WTC11 (cell line): Measurements from ENCODE around the gene BBS9. TPM values are rescaled to one million over a fixed set of nuclear protein-coding genes. Genes with fewer than 3 reads are reported as not detected.

Experiments
- ATAC-seq: fragments of 200-7000 bp; cut with Tn5 transposase; 2 replicates; pipeline ENCODE4 v1.10.0; 2021; ENCODE audit warnings: mild to moderate bottlenecking, moderate library complexity
- CTCF ChIA-PET: fragments of 300-600 bp; sonication (Branson Sonifier 250); formaldehyde crosslinking; loops from one replicate; lab custom pipeline; 2021; ENCODE audit warnings: antibody characterized with exemption; lab: Charles Lee
- POLR2A ChIA-PET: fragments of 350-600 bp; sonication (Branson Sonifier 250); formaldehyde crosslinking; loops from one replicate; lab custom pipeline; 2021; ENCODE audit warnings: antibody characterized with exemption; lab: Charles Lee
- DNase-seq: peaks from one replicate; pipeline ENCODE4 v3.0.0; 2021; ENCODE audit warnings: low spot score
- H3K27ac Mint-ChIP-seq: 2 replicates; pipeline ENCODE4 v1.8.0; 2021; ENCODE audit warnings: mixed read lengths
- H3K27me3 Mint-ChIP-seq: 2 replicates; pipeline ENCODE4 v1.8.0; 2021; ENCODE audit warnings: low read depth, mild to moderate bottlenecking, moderate library complexity, mixed read lengths
- H3K36me3 Mint-ChIP-seq: 2 replicates; pipeline ENCODE4 v1.8.0; 2021; ENCODE audit warnings: mixed read lengths
- H3K4me1 Mint-ChIP-seq: 2 replicates; pipeline ENCODE4 v1.8.0; 2022; ENCODE audit warnings: mixed read lengths
- H3K4me3 Mint-ChIP-seq: 2 replicates; pipeline ENCODE4 v1.8.0; 2021; ENCODE audit warnings: mild to moderate bottlenecking, moderate library complexity, mixed read lengths
- H3K9me3 Mint-ChIP-seq: 2 replicates; pipeline ENCODE4 v1.8.0; 2021; ENCODE audit warnings: mixed read lengths
- ATF1 ChIP-seq: sonication (generic); formaldehyde crosslinking; IDR thresholded peaks from 2 replicates; pipeline ENCODE4 v1.8.1; 2023; ENCODE audit warnings: mild to moderate bottlenecking, moderate library complexity, missing genetic modification reagents
- CREB1 ChIP-seq: sonication (generic); formaldehyde crosslinking; IDR thresholded peaks from 2 replicates; pipeline ENCODE4 v1.8.0; 2023; ENCODE audit warnings: mild to moderate bottlenecking, missing genetic modification reagents
- CTCF ChIP-seq: fragments of 200-600 bp; IDR thresholded peaks from 2 replicates; pipeline ENCODE4 v1.8.0; 2022; ENCODE audit warnings: antibody characterized with exemption
- E2F4 ChIP-seq: sonication (generic); formaldehyde crosslinking; IDR thresholded peaks from 2 replicates; pipeline ENCODE4 v1.8.1; 2022; ENCODE audit warnings: low read depth, mild to moderate bottlenecking, moderate library complexity, missing genetic modification reagents, borderline replicate concordance
- FOXP4 ChIP-seq: sonication (generic); formaldehyde crosslinking; IDR thresholded peaks from 2 replicates; pipeline ENCODE4 v1.8.0; 2022; ENCODE audit warnings: mild to moderate bottlenecking, missing genetic modification reagents
- GRHL2 ChIP-seq: fragments of 250-450 bp; sonication (Bioruptor Pico); IDR thresholded peaks from 2 replicates; pipeline ENCODE4 v1.8.0; 2022; ENCODE audit warnings: mild to moderate bottlenecking, moderate library complexity; ENCODE audit not compliant: insufficient replicate concordance, severe bottlenecking
- IRF2 ChIP-seq: sonication (generic); formaldehyde crosslinking; IDR thresholded peaks from 2 replicates; pipeline ENCODE4 v1.8.0; 2022; ENCODE audit warnings: low read depth, missing genetic modification reagents, borderline replicate concordance
- NFYB ChIP-seq: sonication (generic); formaldehyde crosslinking; conservative IDR thresholded peaks from 2 replicates; pipeline ENCODE4 v1.8.0; 2022; ENCODE audit warnings: low read depth, missing genetic modification reagents
- NR2C2 ChIP-seq: sonication (generic); formaldehyde crosslinking; IDR thresholded peaks from 2 replicates; pipeline ENCODE4 v1.8.0; 2022; ENCODE audit warnings: mild to moderate bottlenecking, missing genetic modification reagents
- OVOL2 ChIP-seq: fragments of 250-450 bp; sonication (Bioruptor Pico); IDR thresholded peaks from 2 replicates; pipeline ENCODE4 v1.9.0; 2021; ENCODE audit warnings: mild to moderate bottlenecking, borderline replicate concordance
- RORB ChIP-seq: fragments of 250-450 bp; sonication (Bioruptor Pico); IDR thresholded peaks from 2 replicates; pipeline ENCODE4 v1.9.0; 2021; ENCODE audit warnings: mild to moderate bottlenecking
- SP1 ChIP-seq: sonication (generic); formaldehyde crosslinking; conservative IDR thresholded peaks from 2 replicates; pipeline ENCODE4 v1.8.1; 2022; ENCODE audit warnings: missing genetic modification reagents
- ZNF263 ChIP-seq: sonication (generic); formaldehyde crosslinking; IDR thresholded peaks from 2 replicates; pipeline ENCODE4 v1.8.1; 2022; ENCODE audit warnings: low read depth, mild to moderate bottlenecking, moderate library complexity, missing genetic modification reagents
- ZNF281 ChIP-seq: sonication (generic); formaldehyde crosslinking; IDR thresholded peaks from 2 replicates; pipeline ENCODE4 v1.8.0; 2023; ENCODE audit warnings: mild to moderate bottlenecking, missing genetic modification reagents
- total RNA-seq: library from RNA; stranded (reverse); gene quantifications from 3 replicates; pipeline ENCODE4 v1.2.3, GENCODE V29; 2021
- TF ChIP-seq, protein P1 (sequence below): sonication (generic); formaldehyde crosslinking; IDR thresholded peaks from 2 replicates; pipeline ENCODE4 v1.8.1; 2022; ENCODE audit warnings: mild to moderate bottlenecking, missing genetic modification reagents, moderate library complexity, borderline replicate concordance
- TF ChIP-seq, protein P2 (sequence below): fragments of 250-450 bp; sonication (Bioruptor Pico); IDR thresholded peaks from 2 replicates; pipeline ENCODE4 v1.9.0; 2021; ENCODE audit warnings: moderate library complexity, mild to moderate bottlenecking, inconsistent platforms, borderline replicate concordance
- TF ChIP-seq, protein P3 (sequence below): sonication (generic); formaldehyde crosslinking; IDR thresholded peaks from 2 replicates; pipeline ENCODE4 v1.8.1; 2023; ENCODE audit warnings: mild to moderate bottlenecking, missing genetic modification reagents

The BBS9 gene
- total RNA-seq, 1 experiment from 2014 or later, result 56.6 TPM

GRCh38 chr7:33129806-33130153 is 416 bp downstream of the BBS9 start:
- Mint-ChIP-seq H3K27me3 (peaks cover 3% of the 10 kb centered on the region), H3K36me3 (no peaks in the 10 kb centered on the region), H3K4me3 (peak overlapping the region; percentile 93), H3K9me3 (no peaks in the 10 kb centered on the region), H3K4me1 (peaks cover 12% of the 10 kb centered on the region)
- POLR2A ChIA-PET, result no interaction called here
- no peak for ATAC-seq
- DNase-seq, result no peak
- TF ChIP-seq, protein P1, sequence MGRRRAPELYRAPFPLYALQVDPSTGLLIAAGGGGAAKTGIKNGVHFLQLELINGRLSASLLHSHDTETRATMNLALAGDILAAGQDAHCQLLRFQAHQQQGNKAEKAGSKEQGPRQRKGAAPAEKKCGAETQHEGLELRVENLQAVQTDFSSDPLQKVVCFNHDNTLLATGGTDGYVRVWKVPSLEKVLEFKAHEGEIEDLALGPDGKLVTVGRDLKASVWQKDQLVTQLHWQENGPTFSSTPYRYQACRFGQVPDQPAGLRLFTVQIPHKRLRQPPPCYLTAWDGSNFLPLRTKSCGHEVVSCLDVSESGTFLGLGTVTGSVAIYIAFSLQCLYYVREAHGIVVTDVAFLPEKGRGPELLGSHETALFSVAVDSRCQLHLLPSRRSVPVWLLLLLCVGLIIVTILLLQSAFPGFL (CRISPR knock-in tag), result no peak
- TF ChIP-seq RORB (CRISPR knock-in tag) (no peak), NR2C2 (no peak), GRHL2 (no peak)
- TF ChIP-seq, all 79 proteins: peak for 0
- peak overlapping the region; percentile 85 for H3K27ac Mint-ChIP-seq
- CTCF ChIA-PET, result interaction anchor here (1.0 to 1.3 kb wide), 3 partner anchors 21 to 283 kb away, joined by 4 to 8 read pairs (median 4); partner anchors contain the start of gene RP9

GRCh38 chr7:33130184-33130583 is 820 bp downstream of the BBS9 start:
- no peak for ATAC-seq
- Mint-ChIP-seq H3K4me3 (peak overlapping the region; percentile 93), H3K27me3 (peaks cover 3% of the 10 kb centered on the region), H3K9me3 (no peaks in the 10 kb centered on the region), H3K36me3 (no peaks in the 10 kb centered on the region), H3K27ac (peak overlapping the region; percentile 85), H3K4me1 (peaks cover 12% of the 10 kb centered on the region)
- POLR2A ChIA-PET, result no interaction called here
- CTCF ChIA-PET, result interaction anchor here (1.0 to 1.3 kb wide), 3 partner anchors 21 to 284 kb away, joined by 4 to 8 read pairs (median 4); partner anchors contain the start of gene RP9
- no peak for DNase-seq
- TF ChIP-seq CTCF (no peak), ZNF263 (CRISPR knock-in tag) (no peak), RORB (CRISPR knock-in tag) (no peak), ATF1 (no peak), IRF2 (CRISPR knock-in tag) (no peak), OVOL2 (CRISPR knock-in tag) (no peak)
- TF ChIP-seq, protein P2, sequence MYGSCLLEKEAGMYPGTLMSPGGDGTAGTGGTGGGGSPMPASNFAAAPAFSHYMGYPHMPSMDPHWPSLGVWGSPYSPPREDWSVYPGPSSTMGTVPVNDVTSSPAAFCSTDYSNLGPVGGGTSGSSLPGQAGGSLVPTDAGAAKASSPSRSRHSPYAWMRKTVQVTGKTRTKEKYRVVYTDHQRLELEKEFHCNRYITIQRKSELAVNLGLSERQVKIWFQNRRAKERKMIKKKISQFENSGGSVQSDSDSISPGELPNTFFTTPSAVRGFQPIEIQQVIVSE (CRISPR knock-in tag), result no peak

- no peaks in the 10 kb centered on the region for H3K4me1 Mint-ChIP-seq
- H3K36me3 Mint-ChIP-seq, result no peaks in the 10 kb centered on the region
- DNase-seq (peak; percentile 20), ATAC-seq (peak; percentile 78)
- no peak overlapping the region for H3K27ac Mint-ChIP-seq
- CTCF ChIA-PET, result no interaction called here
- H3K9me3 Mint-ChIP-seq, result no peaks in the 10 kb centered on the region
- H3K27me3 Mint-ChIP-seq, result no peaks in the 10 kb centered on the region
- POLR2A ChIA-PET, result no interaction called here
- no peak overlapping the region for H3K4me3 Mint-ChIP-seq
- TF ChIP-seq CREB1 (CRISPR knock-in tag) (no peak), SP1 (no peak), RORB (CRISPR knock-in tag) (no peak), CTCF (no peak), IRF2 (CRISPR knock-in tag) (no peak), NR2C2 (no peak), NFYB (CRISPR knock-in tag) (no peak), E2F4 (CRISPR knock-in tag) (no peak), FOXP4 (CRISPR knock-in tag) (no peak), ZNF281 (no peak), GRHL2 (no peak)
- TF ChIP-seq, protein P3, sequence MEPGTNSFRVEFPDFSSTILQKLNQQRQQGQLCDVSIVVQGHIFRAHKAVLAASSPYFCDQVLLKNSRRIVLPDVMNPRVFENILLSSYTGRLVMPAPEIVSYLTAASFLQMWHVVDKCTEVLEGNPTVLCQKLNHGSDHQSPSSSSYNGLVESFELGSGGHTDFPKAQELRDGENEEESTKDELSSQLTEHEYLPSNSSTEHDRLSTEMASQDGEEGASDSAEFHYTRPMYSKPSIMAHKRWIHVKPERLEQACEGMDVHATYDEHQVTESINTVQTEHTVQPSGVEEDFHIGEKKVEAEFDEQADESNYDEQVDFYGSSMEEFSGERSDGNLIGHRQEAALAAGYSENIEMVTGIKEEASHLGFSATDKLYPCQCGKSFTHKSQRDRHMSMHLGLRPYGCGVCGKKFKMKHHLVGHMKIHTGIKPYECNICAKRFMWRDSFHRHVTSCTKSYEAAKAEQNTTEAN (CRISPR knock-in tag), result no peak
Observed at GRCh38 chr7:33137103-33137502, 7.7 kb downstream of the BBS9 start.
